Ovary (tissue), 3 donors: ENCODE results near the gene APEX2.

ENCODE experiments used
- POLR2A ChIP-seq: fragments of 450-650 bp; IDR thresholded peaks from one replicate; pipeline ENCODE4 v1.6.1; 2017; ENCODE audit warnings: antibody characterized with exemption, mild to moderate bottlenecking, moderate library complexity
- TF ChIP-seq, protein P1 (sequence below), 3 donors: fragments of 450-650 bp in 2 of 3; fragments of 200-600 bp in 1 of 3; IDR thresholded peaks; one replicate each; pipeline versions ENCODE4 v1.5.1 to v1.8.0; 2016 to 2022; ENCODE audit warnings: antibody characterized with exemption in 3 of 3, mild to moderate bottlenecking in 1 of 3
- donor health status: DM: no; HTN: no; CAD: no.

DNA sequence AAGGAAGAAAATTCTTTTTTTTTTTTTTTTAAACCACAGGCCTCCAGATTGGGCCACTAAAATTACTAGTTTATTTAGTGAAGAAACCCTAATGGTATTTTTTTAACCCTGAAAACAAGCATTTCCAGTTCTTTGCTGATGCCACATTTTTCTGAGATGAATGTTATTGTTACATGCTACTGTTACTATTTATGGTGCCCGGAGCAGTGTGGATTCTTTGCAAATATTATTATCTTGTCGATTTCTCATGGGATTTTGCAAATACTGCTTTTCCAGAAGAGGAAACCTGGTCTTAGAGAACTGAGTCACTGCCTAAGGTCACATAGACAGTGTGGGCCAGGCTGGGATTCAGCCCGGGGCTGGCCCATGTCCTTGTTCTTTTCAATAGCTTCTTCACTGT is 39.3 kb downstream of the APEX2 start:
- TF ChIP-seq, protein P1, sequence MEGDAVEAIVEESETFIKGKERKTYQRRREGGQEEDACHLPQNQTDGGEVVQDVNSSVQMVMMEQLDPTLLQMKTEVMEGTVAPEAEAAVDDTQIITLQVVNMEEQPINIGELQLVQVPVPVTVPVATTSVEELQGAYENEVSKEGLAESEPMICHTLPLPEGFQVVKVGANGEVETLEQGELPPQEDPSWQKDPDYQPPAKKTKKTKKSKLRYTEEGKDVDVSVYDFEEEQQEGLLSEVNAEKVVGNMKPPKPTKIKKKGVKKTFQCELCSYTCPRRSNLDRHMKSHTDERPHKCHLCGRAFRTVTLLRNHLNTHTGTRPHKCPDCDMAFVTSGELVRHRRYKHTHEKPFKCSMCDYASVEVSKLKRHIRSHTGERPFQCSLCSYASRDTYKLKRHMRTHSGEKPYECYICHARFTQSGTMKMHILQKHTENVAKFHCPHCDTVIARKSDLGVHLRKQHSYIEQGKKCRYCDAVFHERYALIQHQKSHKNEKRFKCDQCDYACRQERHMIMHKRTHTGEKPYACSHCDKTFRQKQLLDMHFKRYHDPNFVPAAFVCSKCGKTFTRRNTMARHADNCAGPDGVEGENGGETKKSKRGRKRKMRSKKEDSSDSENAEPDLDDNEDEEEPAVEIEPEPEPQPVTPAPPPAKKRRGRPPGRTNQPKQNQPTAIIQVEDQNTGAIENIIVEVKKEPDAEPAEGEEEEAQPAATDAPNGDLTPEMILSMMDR (IDR thresholded peaks at IDR 0.05), result no peak
- TF ChIP-seq POLR2A, result no peak
